Progenitor cell of endocrine pancreas (in vitro differentiated cells): ENCODE data around the gene FAM83D. TPM values are rescaled to one million over a fixed set of nuclear protein-coding genes. Genes with fewer than 3 reads are reported as not detected.

Experiments
- DNase-seq: peaks from one replicate; pipeline ENCODE4 v3.0.0; 2021; ENCODE audit warnings: low spot score; ENCODE audit not compliant: unreplicated experiment
- H3K27ac Mint-ChIP-seq: 2 replicates; pipeline ENCODE4 v1.8.0; 2021; ENCODE audit warnings: mild to moderate bottlenecking, moderate library complexity, mixed read lengths
- H3K27me3 Mint-ChIP-seq: 2 replicates; pipeline ENCODE4 v1.8.0; 2021; ENCODE audit warnings: mixed read lengths
- H3K36me3 Mint-ChIP-seq: 2 replicates; pipeline ENCODE4 v1.8.0; 2022; ENCODE audit warnings: mixed read lengths; ENCODE audit not compliant: insufficient read depth
- H3K4me1 Mint-ChIP-seq: 2 replicates; pipeline ENCODE4 v1.8.0; 2021; ENCODE audit warnings: low read depth, mixed read lengths
- H3K4me3 Mint-ChIP-seq: 2 replicates; pipeline ENCODE4 v1.8.0; 2021; ENCODE audit warnings: low read depth, mild to moderate bottlenecking, moderate library complexity, mixed read lengths
- H3K9me3 Mint-ChIP-seq: 2 replicates; pipeline ENCODE4 v1.8.0; 2021; ENCODE audit warnings: low read depth, mixed read lengths
- total RNA-seq: library from RNA; stranded (reverse); gene quantifications from 2 replicates; pipeline ENCODE4 v1.2.1, GENCODE V29; 2021
- TF ChIP-seq, protein P1 (sequence below): fragments of 200-600 bp; sonication (generic); IDR thresholded peaks from one replicate; pipeline ENCODE4 v1.5.0; 2021; ENCODE audit warnings: antibody characterized with exemption, mild to moderate bottlenecking; ENCODE audit not compliant: unreplicated experiment

FAM83D gene
- total RNA-seq, 1 donor from 2014 or later: 12.6 TPM

DNA sequence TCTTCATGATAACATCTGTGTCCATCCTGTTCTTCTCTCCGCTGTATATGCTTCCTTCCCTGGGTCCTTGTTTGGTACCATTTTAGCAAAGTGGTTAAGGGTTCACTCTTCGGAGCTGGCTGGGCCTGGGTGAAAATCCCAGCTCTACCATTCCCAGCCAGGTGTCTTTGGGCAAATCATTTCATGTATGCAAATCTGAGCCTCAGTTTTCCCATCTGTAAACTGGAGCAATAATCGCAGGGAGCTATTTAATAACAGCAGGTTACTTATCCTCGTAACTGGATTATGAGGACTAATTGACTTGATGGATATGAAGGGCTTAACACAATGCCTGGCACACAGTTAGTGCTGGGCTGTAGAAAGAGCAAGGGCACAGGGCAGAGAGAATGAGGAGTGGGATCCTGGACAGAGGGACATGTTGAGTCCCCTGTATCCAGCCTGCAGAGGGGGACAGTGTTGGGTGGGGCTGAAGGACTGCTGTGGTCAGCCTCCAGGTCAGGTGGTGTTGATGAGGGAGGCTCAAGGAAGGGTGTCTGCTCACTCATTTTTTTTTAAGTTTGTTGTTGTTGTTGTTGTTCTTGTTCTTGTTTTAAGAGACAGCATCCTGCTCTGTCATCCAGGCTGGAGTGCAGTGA lies 44.3 kb upstream of the FAM83D start:
- Mint-ChIP-seq H3K36me3 (no peaks in the 10 kb centered on the region), H3K27me3 (peaks cover 31% of the 10 kb centered on the region), H3K9me3 (no peaks in the 10 kb centered on the region), H3K27ac (no peak overlapping the region), H3K4me3 (no peak overlapping the region), H3K4me1 (no peaks in the 10 kb centered on the region)
- DNase-seq: no peak
- TF ChIP-seq, protein P1, sequence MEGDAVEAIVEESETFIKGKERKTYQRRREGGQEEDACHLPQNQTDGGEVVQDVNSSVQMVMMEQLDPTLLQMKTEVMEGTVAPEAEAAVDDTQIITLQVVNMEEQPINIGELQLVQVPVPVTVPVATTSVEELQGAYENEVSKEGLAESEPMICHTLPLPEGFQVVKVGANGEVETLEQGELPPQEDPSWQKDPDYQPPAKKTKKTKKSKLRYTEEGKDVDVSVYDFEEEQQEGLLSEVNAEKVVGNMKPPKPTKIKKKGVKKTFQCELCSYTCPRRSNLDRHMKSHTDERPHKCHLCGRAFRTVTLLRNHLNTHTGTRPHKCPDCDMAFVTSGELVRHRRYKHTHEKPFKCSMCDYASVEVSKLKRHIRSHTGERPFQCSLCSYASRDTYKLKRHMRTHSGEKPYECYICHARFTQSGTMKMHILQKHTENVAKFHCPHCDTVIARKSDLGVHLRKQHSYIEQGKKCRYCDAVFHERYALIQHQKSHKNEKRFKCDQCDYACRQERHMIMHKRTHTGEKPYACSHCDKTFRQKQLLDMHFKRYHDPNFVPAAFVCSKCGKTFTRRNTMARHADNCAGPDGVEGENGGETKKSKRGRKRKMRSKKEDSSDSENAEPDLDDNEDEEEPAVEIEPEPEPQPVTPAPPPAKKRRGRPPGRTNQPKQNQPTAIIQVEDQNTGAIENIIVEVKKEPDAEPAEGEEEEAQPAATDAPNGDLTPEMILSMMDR: no peak

DNA sequence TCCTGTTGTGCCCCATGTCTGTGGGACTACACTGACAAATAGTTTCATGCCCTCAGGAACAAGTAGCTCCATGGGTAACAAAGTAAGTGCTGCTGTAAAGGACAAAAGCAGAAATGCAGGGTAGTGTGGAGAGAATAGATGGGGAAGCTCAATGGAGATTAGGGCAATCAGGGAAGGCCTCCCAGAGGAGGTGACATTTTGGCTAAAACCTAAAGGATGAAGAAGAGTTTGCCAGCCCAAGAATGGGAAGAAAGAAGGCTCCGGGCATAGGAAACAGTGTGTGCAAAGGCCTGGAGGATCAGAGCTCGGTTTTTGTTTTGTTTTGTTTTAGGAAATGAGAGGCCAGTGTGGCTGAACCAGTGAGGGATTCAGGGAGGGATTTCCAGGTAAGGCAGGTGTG lies 43.6 kb upstream of the FAM83D start:
- no peak overlapping the region for H3K4me3 Mint-ChIP-seq
- H3K27ac Mint-ChIP-seq: no peak overlapping the region
- DNase-seq: no peak
- H3K9me3 Mint-ChIP-seq: no peaks in the 10 kb centered on the region
- TF ChIP-seq, protein P1: no peak
- H3K4me1 Mint-ChIP-seq: no peaks in the 10 kb centered on the region
- no peaks in the 10 kb centered on the region for H3K36me3 Mint-ChIP-seq
- peaks cover 31% of the 10 kb centered on the region for H3K27me3 Mint-ChIP-seq

DNA sequence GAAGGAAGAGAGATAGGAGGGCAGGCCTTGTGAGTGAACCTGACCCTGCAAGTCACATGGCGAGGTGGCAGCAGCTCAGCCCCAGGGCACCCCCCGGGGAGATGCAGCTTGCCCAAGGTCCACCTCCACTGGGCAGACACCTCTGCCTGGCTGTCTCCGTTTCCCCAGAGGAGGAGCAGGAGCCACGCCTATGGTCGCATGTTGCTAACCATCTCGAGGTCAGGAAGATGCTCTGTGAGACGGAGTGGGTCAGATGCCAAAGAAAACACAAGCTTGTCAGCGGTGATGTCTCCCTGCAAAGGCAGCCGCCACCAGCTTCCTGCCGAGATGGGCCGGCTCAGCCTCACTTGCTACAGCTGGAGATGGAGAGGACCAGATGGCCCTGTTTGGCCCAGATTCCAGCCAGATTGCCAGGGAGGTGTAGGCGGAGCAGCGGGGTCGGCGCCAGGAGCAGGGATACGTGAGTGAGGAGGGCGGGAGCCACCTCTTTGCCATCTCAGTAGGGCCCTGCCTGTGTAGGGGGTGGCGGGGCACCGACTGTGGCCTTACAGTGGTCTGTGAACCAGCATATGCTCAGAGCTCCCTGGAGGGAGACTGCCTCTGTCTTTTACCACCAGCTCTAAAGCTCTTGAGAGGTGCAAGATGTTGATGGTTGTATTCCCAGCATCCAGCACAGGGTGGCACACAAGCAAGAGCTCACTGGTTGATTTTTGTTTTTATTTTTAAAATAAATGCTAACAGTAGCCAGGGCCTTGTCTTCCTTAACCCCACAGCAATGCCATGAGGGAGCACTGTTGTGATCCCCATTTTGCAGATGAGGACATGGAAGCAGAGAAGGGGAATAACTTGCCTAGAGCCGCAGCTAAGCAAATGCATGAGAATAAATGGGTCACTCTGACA lies 42.9 kb upstream of the FAM83D start:
- H3K4me1 Mint-ChIP-seq: no peaks in the 10 kb centered on the region
- no peaks in the 10 kb centered on the region for H3K9me3 Mint-ChIP-seq
- no peak for DNase-seq
- no peaks in the 10 kb centered on the region for H3K36me3 Mint-ChIP-seq
- no peak overlapping the region for H3K27ac Mint-ChIP-seq
- peaks cover 31% of the 10 kb centered on the region for H3K27me3 Mint-ChIP-seq
- H3K4me3 Mint-ChIP-seq: no peak overlapping the region
- TF ChIP-seq, protein P1: no peak

DNA sequence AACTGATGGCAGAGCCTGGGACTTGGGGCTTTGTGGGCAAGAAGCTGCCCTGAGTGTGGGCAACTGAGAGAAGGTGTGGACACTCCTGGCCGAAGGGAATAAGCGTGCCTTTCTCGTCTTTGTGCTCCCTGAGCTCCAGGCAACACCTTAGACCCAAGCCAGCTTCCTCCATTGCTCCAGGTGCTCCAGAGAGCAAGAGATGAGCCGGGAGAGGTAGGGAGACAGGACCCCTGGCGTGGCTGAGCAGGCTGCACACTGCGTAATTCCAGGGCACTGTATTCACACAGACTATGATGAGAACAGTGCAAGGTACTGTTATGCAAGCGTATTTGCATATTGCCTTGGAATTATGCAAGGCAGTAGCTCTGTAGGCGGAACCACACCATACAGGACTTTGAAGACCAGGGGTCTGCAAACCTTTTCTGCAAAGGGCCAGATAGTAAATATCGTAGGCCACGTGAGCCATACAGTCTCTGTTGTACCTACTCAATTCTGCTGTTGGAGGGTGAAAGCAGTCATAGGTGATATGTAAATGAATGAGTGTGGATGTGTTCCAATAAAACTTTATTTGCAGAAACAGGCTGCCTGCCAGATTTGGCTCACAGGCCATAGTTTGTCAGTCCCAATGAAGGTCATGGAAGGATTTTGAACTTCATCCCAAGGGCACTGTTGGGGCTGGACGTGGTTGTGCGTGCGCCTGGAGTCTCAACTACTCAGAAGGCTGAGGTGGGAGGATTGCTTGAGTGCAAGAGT lies 42.1 kb upstream of the FAM83D start:
- H3K9me3 Mint-ChIP-seq: no peaks in the 10 kb centered on the region
- TF ChIP-seq, protein P1: no peak
- no peaks in the 10 kb centered on the region for H3K36me3 Mint-ChIP-seq
- peaks cover 25% of the 10 kb centered on the region for H3K27me3 Mint-ChIP-seq
- DNase-seq: no peak
- H3K27ac Mint-ChIP-seq: no peak overlapping the region
- no peak overlapping the region for H3K4me3 Mint-ChIP-seq
- no peaks in the 10 kb centered on the region for H3K4me1 Mint-ChIP-seq

DNA sequence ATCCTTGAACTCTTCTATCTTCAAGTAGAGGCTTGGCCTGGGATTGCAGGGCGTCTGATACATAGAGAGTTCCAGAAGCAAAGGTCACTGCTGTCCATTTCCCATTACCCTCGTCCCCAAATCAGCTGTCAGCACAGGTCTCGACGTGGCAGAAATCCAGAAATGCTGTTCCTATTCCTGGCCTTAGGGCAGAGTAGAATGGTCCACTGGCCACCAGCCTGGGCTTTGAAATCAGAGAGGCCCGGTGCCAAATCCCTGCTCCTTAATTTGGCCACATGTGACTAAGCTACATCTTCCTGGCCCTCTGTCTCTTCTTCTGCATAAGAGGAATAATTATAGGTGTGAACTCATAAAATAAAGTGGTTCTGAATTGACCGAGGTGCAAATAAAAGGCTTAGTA lies 40.9 kb upstream of the FAM83D start:
- Mint-ChIP-seq H3K4me1 (no peaks in the 10 kb centered on the region), H3K36me3 (no peaks in the 10 kb centered on the region), H3K27ac (no peak overlapping the region), H3K27me3 (peaks cover 18% of the 10 kb centered on the region), H3K9me3 (no peaks in the 10 kb centered on the region), H3K4me3 (no peak overlapping the region)
- TF ChIP-seq, protein P1: no peak
- DNase-seq: no peak
